Epithelial cell of esophagus (primary cell): ENCODE measurements around the gene PNLIPRP3.

Experiments
- DNase-seq: peaks from one replicate; pipeline ENCODE4 v3.0.0; 2010; ENCODE audit warnings: low read depth
- H3K4me3 ChIP-seq: 2 replicates; pipeline ENCODE4 v1.5.1; 2011; ENCODE audit warnings: mild to moderate bottlenecking, low read length, control low read depth
- CTCF ChIP-seq: IDR thresholded peaks from 2 replicates; pipeline ENCODE4 v1.5.1; 2011; ENCODE audit warnings: low read depth, mild to moderate bottlenecking, low read length, control low read depth, inconsistent platforms; ENCODE audit not compliant: insufficient read depth; ENCODE audit errors: missing control alignments

The PNLIPRP3 gene

DNA sequence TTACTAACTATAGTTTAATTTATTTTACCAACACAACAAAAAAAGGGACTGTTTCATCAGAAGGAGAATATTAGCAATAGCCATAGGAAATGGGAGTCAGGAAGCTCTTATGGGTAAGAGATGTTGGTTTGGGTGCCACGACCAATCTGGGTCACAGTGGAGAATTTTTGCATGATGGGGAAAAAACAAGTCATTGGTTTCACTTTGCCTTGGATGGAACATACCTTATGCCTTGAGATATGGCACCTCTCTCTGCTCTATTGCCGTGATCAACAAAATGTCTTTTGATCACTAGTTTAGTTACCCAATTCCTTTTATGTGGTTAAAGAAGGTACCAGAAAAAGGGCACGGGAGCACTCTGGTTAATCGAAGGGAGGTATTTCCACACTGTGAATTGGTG lies 48.2 kb downstream of the PNLIPRP3 start:
- no peak for TF ChIP-seq CTCF
- no peak overlapping the region for H3K4me3 ChIP-seq
- DNase-seq: no peak

DNA sequence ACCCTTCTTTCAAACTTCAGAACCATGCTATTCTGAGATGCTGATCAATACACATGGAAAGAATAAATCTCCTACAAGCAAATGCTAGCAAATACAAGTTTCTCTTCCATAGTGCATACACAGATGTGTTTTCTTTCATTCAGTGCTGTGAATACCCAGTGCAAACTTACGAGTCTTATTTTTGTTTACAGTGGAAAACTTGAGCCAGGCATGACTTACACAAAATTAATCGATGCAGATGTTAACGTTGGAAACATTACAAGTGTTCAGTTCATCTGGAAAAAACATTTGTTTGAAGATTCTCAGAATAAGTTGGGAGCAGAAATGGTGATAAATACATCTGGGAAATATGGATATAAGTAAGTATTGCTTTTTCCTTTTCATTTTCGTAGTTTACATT lies 48.8 kb downstream of the PNLIPRP3 start:
- no peak overlapping the region for H3K4me3 ChIP-seq
- no peak for TF ChIP-seq CTCF
- DNase-seq: no peak

DNA sequence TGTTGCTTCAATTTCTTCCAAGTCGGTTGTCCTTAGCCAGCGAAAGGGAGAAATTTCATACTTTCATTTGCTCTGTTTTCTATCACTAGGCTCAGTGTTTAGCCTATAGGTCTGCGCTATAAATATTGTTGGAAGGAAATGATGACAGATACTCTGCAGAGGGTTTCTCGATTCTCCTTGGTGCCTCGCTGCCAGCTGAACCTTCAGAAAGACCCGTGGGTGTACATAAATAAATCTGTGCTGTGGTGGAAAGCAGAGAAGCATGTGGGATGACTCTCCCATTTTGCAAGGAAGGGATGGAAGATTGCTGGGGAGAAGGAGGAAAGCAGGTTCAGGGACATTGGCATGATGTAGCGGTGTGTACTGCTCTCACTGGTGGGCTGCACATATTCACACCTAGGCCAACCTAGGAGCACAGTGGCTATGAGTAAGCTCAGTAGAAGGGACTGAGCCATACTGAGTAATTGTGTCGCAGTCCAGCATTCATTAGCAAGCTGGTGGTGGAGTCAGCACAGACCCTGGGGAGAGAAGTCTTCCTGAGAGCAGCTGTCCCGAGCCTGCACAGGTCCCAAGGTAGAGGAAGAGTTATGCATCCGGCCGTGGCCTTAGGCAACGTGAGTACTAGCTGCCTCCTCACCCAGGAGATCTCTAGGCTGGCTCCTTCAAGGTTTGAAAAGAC lies 50.5 kb downstream of the PNLIPRP3 start:
- TF ChIP-seq CTCF: no peak
- no peak for DNase-seq
- no peak overlapping the region for H3K4me3 ChIP-seq

DNA sequence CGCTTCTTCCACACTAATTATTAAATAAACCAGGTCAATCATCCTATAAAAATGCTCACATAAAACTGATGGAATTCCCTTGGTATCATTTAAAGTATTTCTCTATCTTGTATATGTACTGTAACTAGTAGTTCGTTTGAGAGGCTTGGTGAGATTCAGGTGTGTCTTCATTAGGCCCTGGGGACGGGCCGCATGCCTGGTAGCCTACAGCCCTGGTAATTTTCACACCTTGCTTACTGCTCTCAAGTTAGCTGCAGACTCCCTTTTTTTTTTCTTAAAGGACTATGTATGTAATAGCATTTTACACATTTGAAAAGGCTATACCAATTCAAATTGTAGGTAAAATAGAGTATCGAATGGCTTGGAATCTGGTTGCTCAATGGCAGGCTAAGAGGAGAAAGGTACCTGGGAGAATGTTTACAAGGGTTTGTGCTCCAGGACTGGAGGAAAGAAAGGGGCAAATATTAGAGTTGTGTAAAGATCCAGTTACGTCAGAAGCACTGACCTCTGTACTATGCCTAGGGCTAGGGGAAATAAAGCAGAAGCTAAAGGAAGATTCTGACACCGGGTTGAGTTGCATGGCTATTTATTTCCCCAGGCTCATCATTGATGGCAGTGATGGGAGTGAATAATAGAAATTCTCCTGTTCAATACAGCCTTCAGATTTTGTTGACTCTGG lies 59.3 kb downstream of the PNLIPRP3 start:
- no peak for TF ChIP-seq CTCF
- DNase-seq: no peak
- no peak overlapping the region for H3K4me3 ChIP-seq

DNA sequence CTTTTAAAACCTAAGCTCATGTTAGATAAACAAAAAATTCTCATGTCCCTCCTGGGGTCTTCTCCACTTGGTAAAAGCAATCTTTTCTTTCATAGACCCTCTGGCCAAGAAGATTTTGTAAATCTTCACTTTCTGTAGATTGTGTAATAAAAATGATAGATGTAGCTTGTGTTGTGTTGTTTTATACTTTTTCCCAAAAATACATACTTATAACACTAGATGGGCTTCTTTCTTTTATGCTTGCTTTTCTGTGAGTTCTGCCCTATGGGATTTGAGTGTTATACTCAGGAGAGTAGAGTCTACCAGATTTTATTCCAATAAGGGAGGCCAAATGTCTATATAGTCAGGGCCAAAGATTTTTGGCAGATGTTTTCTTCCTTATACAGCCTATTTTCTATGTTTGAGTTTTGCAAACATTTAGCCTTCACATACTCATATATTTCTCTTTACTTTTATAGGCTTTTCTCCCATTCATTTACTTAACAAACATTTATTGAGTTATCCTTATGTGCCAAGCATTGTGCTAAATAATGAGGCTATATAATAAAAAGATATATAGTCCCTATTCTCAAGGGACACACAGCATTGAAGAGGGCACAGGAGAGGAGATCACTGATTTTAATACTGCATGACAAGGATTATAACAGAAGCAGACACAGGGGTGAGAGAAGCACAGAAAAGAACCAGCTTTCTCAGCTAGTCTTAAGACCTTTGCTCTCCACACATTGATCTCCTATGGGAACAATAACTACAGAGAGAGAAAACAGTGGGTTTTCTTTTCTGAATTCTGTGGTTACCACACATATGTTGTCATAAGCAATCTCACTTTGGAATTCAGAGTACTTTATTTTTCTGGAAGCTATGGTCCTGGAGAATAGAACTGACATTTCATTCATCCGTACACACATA lies 60.1 kb downstream of the PNLIPRP3 start:
- no peak for DNase-seq
- no peak for TF ChIP-seq CTCF
- H3K4me3 ChIP-seq: no peak overlapping the region

GRCh38 chr10:116489460-116489859 lies 61.8 kb downstream of the PNLIPRP3 start:
- no peak for DNase-seq
- no peak for TF ChIP-seq CTCF
- no peak overlapping the region for H3K4me3 ChIP-seq
